Measurements from ENCODE around the gene S100A8. TPM values are rescaled to one million over a fixed set of nuclear protein-coding genes. Genes with fewer than 3 reads are reported as not detected.

Gene S100A8
- polyA plus RNA-seq, 1 donor (not counting 4 experiments of a cell fraction or from before 2014, with no cell fraction given), result 403 TPM

DNA sequence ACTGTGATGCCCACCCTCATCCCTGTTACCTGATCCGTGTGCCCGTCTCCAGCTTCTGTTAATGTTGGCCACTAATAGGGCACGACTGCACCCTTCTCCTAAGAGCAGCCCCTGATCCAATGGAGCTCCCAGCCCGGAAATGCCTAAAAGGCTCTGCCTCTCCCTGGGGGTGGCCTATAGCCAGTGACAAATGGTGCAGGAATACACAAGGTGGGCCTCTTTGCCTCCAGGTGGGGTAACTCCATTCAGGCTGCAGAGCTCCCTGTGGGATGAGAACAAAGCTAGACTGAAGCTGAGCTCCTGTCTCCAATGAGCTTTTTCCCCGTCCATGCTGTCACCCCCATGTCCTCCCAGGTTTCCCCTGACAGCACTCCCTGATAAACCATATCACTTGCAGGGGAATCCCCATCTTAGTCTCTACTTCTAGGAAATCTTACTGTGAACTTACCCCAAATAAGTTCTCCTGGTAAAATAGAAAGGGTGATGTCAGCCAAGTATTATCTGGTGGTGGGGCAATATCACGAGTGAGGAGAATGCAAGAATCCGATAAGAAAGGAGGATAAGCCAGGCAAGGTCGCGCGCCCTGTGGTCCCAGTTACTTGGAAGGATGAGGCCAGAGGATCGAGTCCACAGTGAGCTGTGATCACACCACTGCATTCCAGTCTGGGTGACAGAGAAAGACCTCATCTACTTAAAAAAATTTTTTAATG lies 44.0 kb upstream of the S100A8 start:
- FAIRE-seq, result no peak
- H3K9me1 ChIP-seq (ENCODE audit: control insufficient read depth, extremely low read depth, insufficient read depth, low read length), result no peaks in the 10 kb centered on the region
- H3K27me3 ChIP-seq (ENCODE audit: control insufficient read depth, extremely low read depth, insufficient read depth, low read length), result peaks cover 13% of the 10 kb centered on the region
- no peaks in the 10 kb centered on the region for H3K79me2 ChIP-seq (ENCODE audit: control insufficient read depth, insufficient read depth, low read length)
- no peaks in the 10 kb centered on the region for H4K20me1 ChIP-seq (ENCODE audit: control insufficient read depth, extremely low read depth, insufficient read depth, low read length)
- H3K36me3 ChIP-seq (ENCODE audit: control insufficient read depth in 2 of 2, extremely low read depth in 1 of 2, insufficient read depth in 2 of 2, low read length in 2 of 2), result no peaks in the 10 kb centered on the region
- DNase-seq (ENCODE audit: low read depth, low spot score), result no peak
- TF ChIP-seq CTCF (optimal IDR thresholded peaks at IDR 0.05 in 1 of 3, IDR thresholded peaks at IDR 0.05 in 1 of 3, conservative IDR thresholded peaks at IDR 0.05 in 1 of 3; ENCODE audit: extremely low read depth in 1 of 3, insufficient read depth in 2 of 3, low read length in 3 of 3) (no peak), EZH2 (IDR thresholded peaks at IDR 0.05; ENCODE audit: low read length) (no peak)
- H3K4me1 ChIP-seq (ENCODE audit: control insufficient read depth, extremely low read depth, insufficient read depth, low read length), result peaks cover 1% of the 10 kb centered on the region
- no peak overlapping the region for H3K4me2 ChIP-seq (ENCODE audit: control insufficient read depth, extremely low read depth, insufficient read depth, low read depth, low read length)
- no peak overlapping the region for H3K27ac ChIP-seq (ENCODE audit: control insufficient read depth, insufficient read depth, low read length)
- dilution Hi-C loops (cut with MboI; ENCODE audit: extremely low pct_ligation_motif_present, low sequenced_read_pairs), result no loop called here
- no peak overlapping the region for H2AFZ ChIP-seq (ENCODE audit: control insufficient read depth, low read length)
- H3K9ac ChIP-seq (ENCODE audit: control insufficient read depth, extremely low read depth, insufficient read depth, low read length), result no peak overlapping the region
- no peak overlapping the region for H3K4me3 ChIP-seq (ENCODE audit: control insufficient read depth in 2 of 3, extremely low read depth in 1 of 3, insufficient read depth in 2 of 3, low read depth in 1 of 3, low read length in 3 of 3)
- H3K9me3 ChIP-seq (ENCODE audit: control insufficient read depth, low read depth, low read length), result no peaks in the 10 kb centered on the region

GRCh38 chr1:153432874-153433681 lies 42.2 kb upstream of the S100A8 start:
- Histone ChIP-seq H3K9ac (ENCODE audit: control insufficient read depth, extremely low read depth, insufficient read depth, low read length) (no peak overlapping the region), H3K4me2 (ENCODE audit: control insufficient read depth, extremely low read depth, insufficient read depth, low read depth, low read length) (no peak overlapping the region), H3K27ac (ENCODE audit: control insufficient read depth, insufficient read depth, low read length) (no peak overlapping the region), H3K4me3 (ENCODE audit: control insufficient read depth in 2 of 3, extremely low read depth in 1 of 3, insufficient read depth in 2 of 3, low read depth in 1 of 3, low read length in 3 of 3) (no peak overlapping the region), H2AFZ (ENCODE audit: control insufficient read depth, low read length) (no peak overlapping the region), H3K79me2 (ENCODE audit: control insufficient read depth, insufficient read depth, low read length) (no peaks in the 10 kb centered on the region), H3K4me1 (ENCODE audit: control insufficient read depth, extremely low read depth, insufficient read depth, low read length) (peaks cover 7% of the 10 kb centered on the region), H4K20me1 (ENCODE audit: control insufficient read depth, extremely low read depth, insufficient read depth, low read length) (no peaks in the 10 kb centered on the region), H3K27me3 (ENCODE audit: control insufficient read depth, extremely low read depth, insufficient read depth, low read length) (peaks cover 21% of the 10 kb centered on the region), H3K9me3 (ENCODE audit: control insufficient read depth, low read depth, low read length) (no peaks in the 10 kb centered on the region), H3K9me1 (ENCODE audit: control insufficient read depth, extremely low read depth, insufficient read depth, low read length) (no peaks in the 10 kb centered on the region), H3K36me3 (ENCODE audit: control insufficient read depth in 2 of 2, extremely low read depth in 1 of 2, insufficient read depth in 2 of 2, low read length in 2 of 2) (no peaks in the 10 kb centered on the region)
- dilution Hi-C loops (cut with MboI; ENCODE audit: extremely low pct_ligation_motif_present, low sequenced_read_pairs), result no loop called here
- no peak for TF ChIP-seq CTCF (optimal IDR thresholded peaks at IDR 0.05 in 1 of 3, IDR thresholded peaks at IDR 0.05 in 1 of 3, conservative IDR thresholded peaks at IDR 0.05 in 1 of 3; ENCODE audit: extremely low read depth in 1 of 3, insufficient read depth in 2 of 3, low read length in 3 of 3)
- DNase-seq (ENCODE audit: low read depth, low spot score), result no peak
- FAIRE-seq, result no peak

All from keratinocyte (primary cell).